GM10266 (cell line): ENCODE measurements around the gene PLEKHH2.
"Not testable (repeated sequence)": the region's sequence is repeated elsewhere in the genome, so short reads cannot be mapped to it uniquely, and the experiment has no call there.

ENCODE experiments used
- DNase-seq: peaks from one replicate; pipeline ENCODE4 v3.0.0; 2012; ENCODE audit errors: extremely low spot score
- CTCF ChIP-seq: IDR thresholded peaks from 2 replicates; pipeline ENCODE4 v1.5.1; 2012; ENCODE audit warnings: mild to moderate bottlenecking, low read depth; ENCODE audit not compliant: control insufficient read depth, insufficient read depth; ENCODE audit errors: missing control alignments

The PLEKHH2 gene

GRCh38 chr2:43725711-43726246 is 88.7 kb downstream of the PLEKHH2 start:
- no peak for DNase-seq
- no peak for TF ChIP-seq CTCF

- DNase-seq, result not testable (repeated sequence)
These were observed 90.0 kb downstream of the PLEKHH2 start for GRCh38 chr2:43726961-43727633.

GRCh38 chr2:43727634-43728014 is 90.6 kb downstream of the PLEKHH2 start:
- no peak for DNase-seq
- no peak for TF ChIP-seq CTCF

- TF ChIP-seq CTCF, result no peak
- DNase-seq, result no peak
These were observed 92.6 kb downstream of the PLEKHH2 start for GRCh38 chr2:43729491-43730174.

- DNase-seq, result no peak
- TF ChIP-seq CTCF, result no peak
These were observed 94.2 kb downstream of the PLEKHH2 start for GRCh38 chr2:43731211-43731610.

GRCh38 chr2:43736637-43737036 is 99.6 kb downstream of the PLEKHH2 start:
- TF ChIP-seq CTCF, result no peak
- no peak for DNase-seq

GRCh38 chr2:43737097-43737854 is 100.2 kb downstream of the PLEKHH2 start:
- DNase-seq, result no peak
- no peak for TF ChIP-seq CTCF
